ENCODE results near the gene TRAPPC14. TPM values are rescaled to one million over a fixed set of nuclear protein-coding genes. Genes with fewer than 3 reads are reported as not detected.

TRAPPC14 gene
- total and polyA plus RNA-seq, 3 experiments from 2014 or later, result 3.4 to 33.2 (median 30.5) TPM

- Mint-ChIP-seq H3K9me3 (no peaks in the 10 kb centered on the region), H3K4me3 (peak within 1 kb of the TSS; percentile 44 to 92 (median 74)), H3K27me3 (peaks cover 0 to 2% of the 10 kb centered on the region in 2 donors), H3K36me3 (no peaks in the 10 kb centered on the region), H3K27ac (peak within 1 kb of the TSS; percentile 5 to 68 (median 29)), H3K4me1 (peaks cover 28 to 41% (median 35%) of the 10 kb centered on the region in 3 donors)
- ChIA-PET CTCF (interaction anchor here (0.7 to 1.8 kb wide), 8 partner anchors 10 to 230 kb away, joined by 3 to 7 read pairs (median 4); partner anchors contain the start of gene LAMTOR4), POLR2A (interaction anchor here (0.5 to 3.1 kb wide), 9 partner anchors 10 to 252 kb away, joined by 3 to 18 read pairs (median 5); partner anchors contain the start of genes GAL3ST4, LAMTOR4 and ZCWPW1)
- peak; percentile 93 to 98 (median 95) for DNase-seq
- Histone ChIP-seq H3K4me1 (ENCODE audit: insufficient read depth, low read length) (peaks cover 33% of the 10 kb centered on the region), H3K9me3 (ENCODE audit: low read length) (no peaks in the 10 kb centered on the region), H3K36me3 (ENCODE audit: insufficient read depth, low read length) (no peaks in the 10 kb centered on the region), H3K27ac (ENCODE audit: low read depth, low read length) (no peak within 1 kb of the TSS), H3K27me3 (ENCODE audit: insufficient read depth, low read length, poor library complexity, severe bottlenecking) (no peaks in the 10 kb centered on the region), H3K4me3 (ENCODE audit: low read length) (peak within 1 kb of the TSS; percentile 74)
These were observed 18.8 kb upstream of the TRAPPC14 start, which contains the start of the genes GPC2 and STAG3 for GRCh38 chr7:100177045-100178001. TSS of gene GPC2 (minus strand) at chr7:100177381. CDS start at chr7:100177199, 182 bp downstream. TSS of gene STAG3 (plus strand) at chr7:100177918. CDS start at chr7:100180557, 2,639 bp downstream.

- peak overlapping the region in 7 of 8 donors; percentile 2 to 68 (median 22) for H3K27ac Mint-ChIP-seq
- DNase-seq, result no peak
- H3K27me3 Mint-ChIP-seq, result peaks cover 0 to 6% of the 10 kb centered on the region in 2 donors
- no peaks in the 10 kb centered on the region for H3K36me3 Mint-ChIP-seq
- no peaks in the 10 kb centered on the region for H3K27me3 ChIP-seq (ENCODE audit: insufficient read depth, low read length, poor library complexity, severe bottlenecking)
- ChIA-PET CTCF (interaction anchor here (0.7 to 1.8 kb wide), 6 partner anchors 9 to 231 kb away, joined by 3 to 7 read pairs (median 4); no protein-coding TSS in a partner anchor), POLR2A (interaction anchor here (0.5 to 3.1 kb wide), 6 partner anchors 9 to 253 kb away, joined by 3 to 18 read pairs (median 5); partner anchors contain the start of genes GAL3ST4, LAMTOR4 and ZCWPW1)
- peak overlapping the region; percentile 74 for H3K4me3 ChIP-seq (ENCODE audit: low read length)
- no peaks in the 10 kb centered on the region for H3K36me3 ChIP-seq (ENCODE audit: insufficient read depth, low read length)
- H3K4me1 ChIP-seq (ENCODE audit: insufficient read depth, low read length), result peaks cover 32% of the 10 kb centered on the region
- no peaks in the 10 kb centered on the region for H3K9me3 Mint-ChIP-seq
- peak overlapping the region; percentile 44 to 92 (median 74) for H3K4me3 Mint-ChIP-seq
- no peak overlapping the region for H3K27ac ChIP-seq (ENCODE audit: low read depth, low read length)
- no peaks in the 10 kb centered on the region for H3K9me3 ChIP-seq (ENCODE audit: low read length)
- peaks cover 24 to 36% (median 29%) of the 10 kb centered on the region in 3 donors for H3K4me1 Mint-ChIP-seq
These were observed 17.8 kb upstream of the TRAPPC14 start for GRCh38 chr7:100176096-100177044.

- no peak overlapping the region for H3K27ac ChIP-seq (ENCODE audit: low read depth, low read length)
- no peak for DNase-seq
- POLR2A ChIA-PET, result interaction anchor here (3.1 kb wide), 1 partner anchor 8 kb away, joined by 18 read pairs; the partner anchor contains the start of gene GAL3ST4
- Mint-ChIP-seq H3K36me3 (peaks cover 0 to 1% (median 0%) of the 10 kb centered on the region in 3 donors), H3K4me1 (peaks cover 20 to 33% (median 26%) of the 10 kb centered on the region in 3 donors), H3K9me3 (no peaks in the 10 kb centered on the region), H3K4me3 (peak overlapping the region in 3 of 7 donors; percentile 38 to 81 (median 49)), H3K27ac (peak overlapping the region in 3 of 8 donors; percentile 30 to 64 (median 55)), H3K27me3 (peaks cover 6 to 9% of the 10 kb centered on the region in 2 donors)
- peaks cover 7% of the 10 kb centered on the region for H3K27me3 ChIP-seq (ENCODE audit: insufficient read depth, low read length, poor library complexity, severe bottlenecking)
- no peak overlapping the region for H3K4me3 ChIP-seq (ENCODE audit: low read length)
- no peaks in the 10 kb centered on the region for H3K36me3 ChIP-seq (ENCODE audit: insufficient read depth, low read length)
- CTCF ChIA-PET, result no interaction called here
- no peaks in the 10 kb centered on the region for H3K9me3 ChIP-seq (ENCODE audit: low read length)
- peaks cover 30% of the 10 kb centered on the region for H3K4me1 ChIP-seq (ENCODE audit: insufficient read depth, low read length)
These were observed 16.9 kb upstream of the TRAPPC14 start for GRCh38 chr7:100175296-100175935.

GRCh38 chr7:100174582-100174981 is 16.1 kb upstream of the TRAPPC14 start:
- Mint-ChIP-seq H3K9me3 (no peaks in the 10 kb centered on the region), H3K4me3 (no peak overlapping the region), H3K36me3 (peaks cover 0 to 1% (median 0%) of the 10 kb centered on the region in 3 donors), H3K27ac (peak overlapping the region in 1 of 8 donors; percentile 10), H3K4me1 (peaks cover 20 to 37% (median 25%) of the 10 kb centered on the region in 3 donors), H3K27me3 (peaks cover 8 to 10% of the 10 kb centered on the region in 2 donors)
- no peaks in the 10 kb centered on the region for H3K36me3 ChIP-seq (ENCODE audit: insufficient read depth, low read length)
- H3K4me1 ChIP-seq (ENCODE audit: insufficient read depth, low read length), result peaks cover 34% of the 10 kb centered on the region
- no peak overlapping the region for H3K4me3 ChIP-seq (ENCODE audit: low read length)
- DNase-seq, result no peak
- no peaks in the 10 kb centered on the region for H3K9me3 ChIP-seq (ENCODE audit: low read length)
- H3K27ac ChIP-seq (ENCODE audit: low read depth, low read length), result no peak overlapping the region
- ChIA-PET CTCF (no interaction called here), POLR2A (no interaction called here)
- H3K27me3 ChIP-seq (ENCODE audit: insufficient read depth, low read length, poor library complexity, severe bottlenecking), result peaks cover 8% of the 10 kb centered on the region

GRCh38 chr7:100173806-100174495 is 15.4 kb upstream of the TRAPPC14 start:
- no peak overlapping the region for H3K27ac Mint-ChIP-seq
- peaks cover 22 to 42% (median 25%) of the 10 kb centered on the region in 3 donors for H3K4me1 Mint-ChIP-seq
- ChIA-PET CTCF (no interaction called here), POLR2A (no interaction called here)
- DNase-seq, result no peak
- H3K27me3 Mint-ChIP-seq, result peaks cover 8 to 12% of the 10 kb centered on the region in 2 donors
- peaks cover 8% of the 10 kb centered on the region for H3K27me3 ChIP-seq (ENCODE audit: insufficient read depth, low read length, poor library complexity, severe bottlenecking)
- H3K27ac ChIP-seq (ENCODE audit: low read depth, low read length), result no peak overlapping the region
- H3K4me3 ChIP-seq (ENCODE audit: low read length), result no peak overlapping the region
- H3K9me3 ChIP-seq (ENCODE audit: low read length), result no peaks in the 10 kb centered on the region
- peaks cover 41% of the 10 kb centered on the region for H3K4me1 ChIP-seq (ENCODE audit: insufficient read depth, low read length)
- no peaks in the 10 kb centered on the region for H3K9me3 Mint-ChIP-seq
- peak overlapping the region in 1 of 7 donors; percentile 29 for H3K4me3 Mint-ChIP-seq
- H3K36me3 ChIP-seq (ENCODE audit: insufficient read depth, low read length), result no peaks in the 10 kb centered on the region
- H3K36me3 Mint-ChIP-seq, result peaks cover 0 to 1% (median 0%) of the 10 kb centered on the region in 3 donors

- Histone ChIP-seq H3K4me3 (ENCODE audit: low read length) (no peak overlapping the region), H3K4me1 (ENCODE audit: insufficient read depth, low read length) (peaks cover 52% of the 10 kb centered on the region), H3K36me3 (ENCODE audit: insufficient read depth, low read length) (no peaks in the 10 kb centered on the region), H3K27ac (ENCODE audit: low read depth, low read length) (no peak overlapping the region), H3K27me3 (ENCODE audit: insufficient read depth, low read length, poor library complexity, severe bottlenecking) (peaks cover 8% of the 10 kb centered on the region), H3K9me3 (ENCODE audit: low read length) (no peaks in the 10 kb centered on the region)
- peaks cover 26 to 27% of the 10 kb centered on the region in 2 donors for H3K27me3 Mint-ChIP-seq
- H3K4me1 Mint-ChIP-seq, result peaks cover 39 to 56% (median 40%) of the 10 kb centered on the region in 3 donors
- DNase-seq, result peak in 1 of 5 donors; percentile 28
- ChIA-PET POLR2A (interaction anchor here (1.0 kb wide), 1 partner anchor 58 kb away, joined by 4 read pairs; no protein-coding TSS in a partner anchor), CTCF (interaction anchor here (0.9 to 1.1 kb wide), 4 partner anchors 14 to 46 kb away, joined by 3 to 5 read pairs (median 4); no protein-coding TSS in a partner anchor)
- peaks cover 0 to 1% (median 0%) of the 10 kb centered on the region in 3 donors for H3K36me3 Mint-ChIP-seq
- peak overlapping the region in 6 of 7 donors; percentile 57 to 91 (median 76) for H3K4me3 Mint-ChIP-seq
- no peaks in the 10 kb centered on the region for H3K9me3 Mint-ChIP-seq
- H3K27ac Mint-ChIP-seq, result peak overlapping the region in 3 of 8 donors; percentile 39 to 63 (median 54)
These were observed 13.3 kb upstream of the TRAPPC14 start for GRCh38 chr7:100171840-100172239.

Data from CD8-positive, alpha-beta memory T cell (primary cell).